Neural crest cell (in vitro differentiated cells): Measurements from ENCODE around the gene TCTN2. TPM values are rescaled to one million over a fixed set of nuclear protein-coding genes. Genes with fewer than 3 reads are reported as not detected.

Experiments used
- DNase-seq: peaks from one replicate; pipeline ENCODE4 v3.0.0; 2021; ENCODE audit warnings: low read depth, mixed read lengths, low spot score
- H3K27ac Mint-ChIP-seq: one replicate; pipeline ENCODE4 v1.8.0; 2021; ENCODE audit warnings: mild to moderate bottlenecking, mixed read lengths; ENCODE audit not compliant: unreplicated experiment
- H3K27me3 Mint-ChIP-seq: 2 replicates; pipeline ENCODE4 v1.8.0; 2021; ENCODE audit warnings: low read depth, mild to moderate bottlenecking, mixed read lengths
- H3K36me3 Mint-ChIP-seq: 2 replicates; pipeline ENCODE4 v1.8.0; 2021; ENCODE audit warnings: low read depth, mild to moderate bottlenecking, mixed read lengths
- H3K4me1 Mint-ChIP-seq: 2 replicates; pipeline ENCODE4 v1.8.0; 2021; ENCODE audit warnings: mixed read lengths
- H3K4me3 Mint-ChIP-seq: one replicate; pipeline ENCODE4 v1.8.0; 2021; ENCODE audit warnings: mild to moderate bottlenecking, mixed read lengths
- H3K9me3 Mint-ChIP-seq: 2 replicates; pipeline ENCODE4 v1.8.0; 2021; ENCODE audit warnings: mixed read lengths
- total RNA-seq: library from RNA; stranded (reverse); gene quantifications from 2 replicates; pipeline ENCODE4 v1.2.1, GENCODE V29; 2021
- TF ChIP-seq, protein P1 (sequence below): fragments of 200-600 bp; sonication (generic); conservative IDR thresholded peaks from 2 replicates; pipeline ENCODE4 v1.5.0; 2021; ENCODE audit warnings: antibody characterized with exemption, mild to moderate bottlenecking

The TCTN2 gene
- total RNA-seq, 1 donor from 2014 or later: 23.1 TPM

GRCh38 chr12:123715195-123715594 lies 44.3 kb downstream of the TCTN2 start:
- DNase-seq: no peak
- Mint-ChIP-seq H3K27ac (no peak overlapping the region), H3K4me1 (peaks cover 29% of the 10 kb centered on the region), H3K27me3 (no peaks in the 10 kb centered on the region), H3K4me3 (peak overlapping the region; percentile 54), H3K36me3 (no peaks in the 10 kb centered on the region), H3K9me3 (no peaks in the 10 kb centered on the region)
- TF ChIP-seq, protein P1, sequence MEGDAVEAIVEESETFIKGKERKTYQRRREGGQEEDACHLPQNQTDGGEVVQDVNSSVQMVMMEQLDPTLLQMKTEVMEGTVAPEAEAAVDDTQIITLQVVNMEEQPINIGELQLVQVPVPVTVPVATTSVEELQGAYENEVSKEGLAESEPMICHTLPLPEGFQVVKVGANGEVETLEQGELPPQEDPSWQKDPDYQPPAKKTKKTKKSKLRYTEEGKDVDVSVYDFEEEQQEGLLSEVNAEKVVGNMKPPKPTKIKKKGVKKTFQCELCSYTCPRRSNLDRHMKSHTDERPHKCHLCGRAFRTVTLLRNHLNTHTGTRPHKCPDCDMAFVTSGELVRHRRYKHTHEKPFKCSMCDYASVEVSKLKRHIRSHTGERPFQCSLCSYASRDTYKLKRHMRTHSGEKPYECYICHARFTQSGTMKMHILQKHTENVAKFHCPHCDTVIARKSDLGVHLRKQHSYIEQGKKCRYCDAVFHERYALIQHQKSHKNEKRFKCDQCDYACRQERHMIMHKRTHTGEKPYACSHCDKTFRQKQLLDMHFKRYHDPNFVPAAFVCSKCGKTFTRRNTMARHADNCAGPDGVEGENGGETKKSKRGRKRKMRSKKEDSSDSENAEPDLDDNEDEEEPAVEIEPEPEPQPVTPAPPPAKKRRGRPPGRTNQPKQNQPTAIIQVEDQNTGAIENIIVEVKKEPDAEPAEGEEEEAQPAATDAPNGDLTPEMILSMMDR: no peak

DNA sequence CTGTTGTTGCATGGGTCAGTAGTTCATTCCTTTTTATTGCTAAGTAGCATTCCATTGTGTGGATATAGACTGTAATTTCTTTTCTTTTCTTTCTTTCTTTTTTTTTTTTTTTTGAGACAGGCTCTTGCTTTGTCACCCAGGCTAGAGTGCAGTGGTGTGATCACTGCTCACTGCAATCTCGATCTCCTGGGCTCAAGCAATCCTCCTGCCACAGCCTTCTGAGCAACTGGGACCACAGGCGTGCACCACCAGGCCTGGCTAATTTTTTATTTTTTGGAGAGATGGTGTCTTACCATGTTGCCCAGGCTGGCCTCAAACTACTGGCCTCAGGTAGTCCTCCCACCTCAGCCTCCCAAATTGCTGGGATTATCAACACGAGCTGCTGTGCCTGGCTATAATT lies 46.4 kb downstream of the TCTN2 start:
- Mint-ChIP-seq H3K27me3 (no peaks in the 10 kb centered on the region), H3K4me1 (peaks cover 20% of the 10 kb centered on the region), H3K4me3 (peak overlapping the region; percentile 20), H3K36me3 (no peaks in the 10 kb centered on the region), H3K27ac (no peak overlapping the region), H3K9me3 (no peaks in the 10 kb centered on the region)
- no peak for DNase-seq
- TF ChIP-seq, protein P1: no peak

DNA sequence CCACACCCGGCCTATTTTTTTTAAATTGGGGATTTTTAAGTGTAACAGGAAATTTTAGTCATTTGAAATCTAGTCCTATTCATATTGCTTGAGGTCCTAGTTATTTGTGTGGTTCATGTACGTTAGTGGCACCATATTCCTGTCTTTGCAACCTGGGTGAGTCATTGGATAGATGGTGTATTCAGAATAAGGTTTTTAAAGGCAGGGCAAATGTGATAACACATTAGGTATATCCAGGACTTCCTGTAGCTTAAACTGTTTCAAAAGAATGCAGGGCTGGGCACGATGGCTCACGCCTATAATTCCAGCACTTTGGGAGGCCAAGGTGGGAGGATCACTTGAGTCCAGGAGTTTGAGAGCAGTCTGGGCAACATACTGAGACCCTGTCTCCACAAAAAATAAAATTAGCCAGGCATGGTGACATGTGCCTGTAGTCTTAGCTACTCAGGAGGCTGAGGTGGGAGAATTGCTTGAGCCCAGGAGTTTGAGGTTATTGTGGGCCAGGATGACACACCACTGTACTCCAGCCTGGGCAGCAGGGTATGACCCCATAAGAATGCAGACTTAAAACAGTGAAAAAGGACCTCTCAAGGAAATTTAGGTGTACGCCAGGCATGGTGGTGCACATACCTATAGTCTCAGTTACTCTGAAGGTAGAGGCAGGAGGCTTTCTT lies 49.4 kb downstream of the TCTN2 start:
- Mint-ChIP-seq H3K4me1 (no peaks in the 10 kb centered on the region), H3K36me3 (no peaks in the 10 kb centered on the region), H3K27ac (peak overlapping the region; percentile 12), H3K27me3 (no peaks in the 10 kb centered on the region), H3K9me3 (no peaks in the 10 kb centered on the region), H3K4me3 (no peak overlapping the region)
- TF ChIP-seq, protein P1: no peak
- DNase-seq: no peak

- no peaks in the 10 kb centered on the region for H3K27me3 Mint-ChIP-seq
- no peak overlapping the region for H3K4me3 Mint-ChIP-seq
- DNase-seq: no peak
- no peaks in the 10 kb centered on the region for H3K9me3 Mint-ChIP-seq
- TF ChIP-seq, protein P1: no peak
- H3K27ac Mint-ChIP-seq: no peak overlapping the region
- H3K4me1 Mint-ChIP-seq: no peaks in the 10 kb centered on the region
- peaks cover 2% of the 10 kb centered on the region for H3K36me3 Mint-ChIP-seq
These were observed 50.3 kb downstream of the TCTN2 start for GRCh38 chr12:123721245-123721644.

- TF ChIP-seq, protein P1: no peak
- H3K4me1 Mint-ChIP-seq: no peaks in the 10 kb centered on the region
- no peaks in the 10 kb centered on the region for H3K27me3 Mint-ChIP-seq
- DNase-seq: no peak
- H3K4me3 Mint-ChIP-seq: no peak overlapping the region
- H3K27ac Mint-ChIP-seq: no peak overlapping the region
- H3K36me3 Mint-ChIP-seq: peaks cover 2% of the 10 kb centered on the region
- H3K9me3 Mint-ChIP-seq: no peaks in the 10 kb centered on the region
These were observed 52.1 kb downstream of the TCTN2 start for GRCh38 chr12:123723011-123723410.
